GM12874 (cell line): ENCODE results near the gene FOXK1.

Source experiments
- CTCF ChIP-seq: IDR thresholded peaks from 2 replicates; pipeline ENCODE4 v1.5.1; 2011; ENCODE audit warnings: low read depth, mild to moderate bottlenecking, control low read depth, low read length, moderate library complexity; ENCODE audit not compliant: insufficient read depth

FOXK1 gene

GRCh38 chr7:4803397-4804241 lies 121.5 kb downstream of the FOXK1 start:
- no peak for TF ChIP-seq CTCF

GRCh38 chr7:4805110-4805983 lies 123.3 kb downstream of the FOXK1 start:
- no peak for TF ChIP-seq CTCF

- no peak for TF ChIP-seq CTCF
Measured at GRCh38 chr7:4805984-4806300, 123.8 kb downstream of the FOXK1 start.

GRCh38 chr7:4806983-4807597 lies 125.0 kb downstream of the FOXK1 start:
- no peak for TF ChIP-seq CTCF

GRCh38 chr7:4807598-4808016 lies 125.5 kb downstream of the FOXK1 start:
- no peak for TF ChIP-seq CTCF

GRCh38 chr7:4808026-4808425 lies 125.9 kb downstream of the FOXK1 start:
- no peak for TF ChIP-seq CTCF

GRCh38 chr7:4808565-4808964 lies 126.5 kb downstream of the FOXK1 start:
- TF ChIP-seq CTCF, result no peak
